ENCODE measurements around the gene INPP5A. TPM values are rescaled to one million over a fixed set of nuclear protein-coding genes. Genes with fewer than 3 reads are reported as not detected.

The INPP5A gene
- total RNA-seq, 1 experiment from 2014 or later: 14.7 TPM

GRCh38 chr10:132496360-132497062 lies 41.1 kb upstream of the INPP5A start:
- POLR2A ChIA-PET: interaction anchor here (1.3 kb wide), 1 partner anchor 15 kb away, joined by 3 read pairs; no protein-coding TSS in a partner anchor
- no TSS peak for BruUV-seq (replicated peaks)
- no peaks in the 10 kb centered on the region for H3K9me3 Mint-ChIP-seq (ENCODE audit: unreplicated experiment)

DNA sequence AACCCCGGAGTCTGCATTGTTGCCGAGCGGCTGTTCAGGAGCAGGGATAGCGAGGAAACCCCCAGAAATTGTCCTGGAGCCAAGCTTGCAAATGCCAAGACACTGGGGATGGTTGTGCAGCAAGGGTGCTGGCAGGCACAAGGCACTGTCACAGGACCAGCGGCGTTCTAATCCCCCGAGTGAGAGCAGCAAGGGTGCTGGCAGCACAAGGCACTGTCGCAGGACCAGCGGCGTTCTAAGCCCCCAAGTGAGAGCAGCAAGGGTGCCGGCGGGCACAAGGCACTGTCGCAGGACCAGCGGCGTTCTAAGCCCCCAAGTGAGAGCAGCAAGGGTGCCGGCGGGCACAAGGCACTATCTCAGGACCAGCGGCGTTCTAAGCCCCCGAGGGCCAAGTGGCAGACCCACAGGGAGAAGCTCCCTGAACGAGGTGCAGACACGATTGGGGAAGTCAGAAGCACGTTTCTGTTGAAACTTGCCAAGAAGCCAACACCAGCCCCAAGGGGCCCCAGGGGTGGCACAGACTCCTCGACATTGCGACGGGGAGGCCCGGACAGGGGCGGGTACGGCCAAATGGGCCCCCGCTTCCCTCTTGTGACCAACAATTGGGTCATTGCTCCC lies 40.4 kb upstream of the INPP5A start:
- H3K4me3 Mint-ChIP-seq (ENCODE audit: unreplicated experiment): no peak overlapping the region
- peaks cover 13% of the 10 kb centered on the region for H3K27me3 Mint-ChIP-seq (ENCODE audit: insufficient read depth, unreplicated experiment)
- no peak for DNase-seq (ENCODE audit: unreplicated experiment)
- POLR2A ChIA-PET: no interaction called here
- no peaks in the 10 kb centered on the region for H3K36me3 Mint-ChIP-seq (ENCODE audit: insufficient read depth, unreplicated experiment)
- intact Hi-C loops (cut with micrococcal nuclease): no loop called here
- peaks cover 37% of the 10 kb centered on the region for H3K4me1 Mint-ChIP-seq (ENCODE audit: insufficient read depth, unreplicated experiment)
- BruUV-seq (replicated peaks): no TSS peak
- TF ChIP-seq, protein P1, sequence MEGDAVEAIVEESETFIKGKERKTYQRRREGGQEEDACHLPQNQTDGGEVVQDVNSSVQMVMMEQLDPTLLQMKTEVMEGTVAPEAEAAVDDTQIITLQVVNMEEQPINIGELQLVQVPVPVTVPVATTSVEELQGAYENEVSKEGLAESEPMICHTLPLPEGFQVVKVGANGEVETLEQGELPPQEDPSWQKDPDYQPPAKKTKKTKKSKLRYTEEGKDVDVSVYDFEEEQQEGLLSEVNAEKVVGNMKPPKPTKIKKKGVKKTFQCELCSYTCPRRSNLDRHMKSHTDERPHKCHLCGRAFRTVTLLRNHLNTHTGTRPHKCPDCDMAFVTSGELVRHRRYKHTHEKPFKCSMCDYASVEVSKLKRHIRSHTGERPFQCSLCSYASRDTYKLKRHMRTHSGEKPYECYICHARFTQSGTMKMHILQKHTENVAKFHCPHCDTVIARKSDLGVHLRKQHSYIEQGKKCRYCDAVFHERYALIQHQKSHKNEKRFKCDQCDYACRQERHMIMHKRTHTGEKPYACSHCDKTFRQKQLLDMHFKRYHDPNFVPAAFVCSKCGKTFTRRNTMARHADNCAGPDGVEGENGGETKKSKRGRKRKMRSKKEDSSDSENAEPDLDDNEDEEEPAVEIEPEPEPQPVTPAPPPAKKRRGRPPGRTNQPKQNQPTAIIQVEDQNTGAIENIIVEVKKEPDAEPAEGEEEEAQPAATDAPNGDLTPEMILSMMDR (IDR thresholded peaks at IDR 0.05; ENCODE audit: unreplicated experiment): no peak
- CTCF ChIA-PET: interaction anchor here (0.6 kb wide), 1 partner anchor 17 kb away, joined by 3 read pairs; no protein-coding TSS in a partner anchor
- H3K9me3 Mint-ChIP-seq (ENCODE audit: unreplicated experiment): no peaks in the 10 kb centered on the region
- H3K27ac Mint-ChIP-seq (ENCODE audit: low read depth, unreplicated experiment): no peak overlapping the region

More at GRCh38 chr10:132496360-132497062, 41.1 kb upstream of the INPP5A start:
- Mint-ChIP-seq H3K27ac (ENCODE audit: low read depth, unreplicated experiment) (no peak overlapping the region), H3K27me3 (ENCODE audit: insufficient read depth, unreplicated experiment) (peaks cover 13% of the 10 kb centered on the region), H3K36me3 (ENCODE audit: insufficient read depth, unreplicated experiment) (no peaks in the 10 kb centered on the region), H3K4me3 (ENCODE audit: unreplicated experiment) (no peak overlapping the region), H3K4me1 (ENCODE audit: insufficient read depth, unreplicated experiment) (peaks cover 37% of the 10 kb centered on the region)
- TF ChIP-seq, protein P1 (IDR thresholded peaks at IDR 0.05; ENCODE audit: unreplicated experiment): no peak
- intact Hi-C loops (cut with micrococcal nuclease): no loop called here
- DNase-seq (ENCODE audit: unreplicated experiment): no peak
- CTCF ChIA-PET: interaction anchor here (0.6 to 1.2 kb wide), 3 partner anchors 16 to 21 kb away, joined by 3 to 5 read pairs (median 3); no protein-coding TSS in a partner anchor

- Mint-ChIP-seq H3K27me3 (ENCODE audit: insufficient read depth, unreplicated experiment) (peaks cover 13% of the 10 kb centered on the region), H3K36me3 (ENCODE audit: insufficient read depth, unreplicated experiment) (no peaks in the 10 kb centered on the region), H3K27ac (ENCODE audit: low read depth, unreplicated experiment) (no peak overlapping the region), H3K4me3 (ENCODE audit: unreplicated experiment) (no peak overlapping the region), H3K4me1 (ENCODE audit: insufficient read depth, unreplicated experiment) (peaks cover 32% of the 10 kb centered on the region), H3K9me3 (ENCODE audit: unreplicated experiment) (no peaks in the 10 kb centered on the region)
- intact Hi-C loops (cut with micrococcal nuclease): no loop called here
- BruUV-seq (replicated peaks): no TSS peak
- no peak for DNase-seq (ENCODE audit: unreplicated experiment)
- TF ChIP-seq, protein P1 (IDR thresholded peaks at IDR 0.05; ENCODE audit: unreplicated experiment): no peak
- POLR2A ChIA-PET: no interaction called here
- CTCF ChIA-PET: interaction anchor here (1.3 kb wide), 1 partner anchor 39 kb away, joined by 5 read pairs; no protein-coding TSS in a partner anchor
These were observed 39.6 kb upstream of the INPP5A start for GRCh38 chr10:132497861-132498561.
